ENCODE measurements around the gene SDHAF2.
A peak's percentile ranks its signal among the peaks of the same experiment; 100 is the strongest.

SDHAF2 gene

GRCh38 chr11:61481806-61482205, 51.9 kb downstream of the SDHAF2 start:
- no peak overlapping the region for H3K4me3 ChIP-seq (ENCODE audit: low read depth, low read length)

GRCh38 chr11:61482513-61482912, 52.6 kb downstream of the SDHAF2 start:
- Histone ChIP-seq H3K27me3 (no peaks in the 10 kb centered on the region), H3K4me3 (ENCODE audit: low read depth, low read length) (no peak overlapping the region), H3K36me3 (no peaks in the 10 kb centered on the region), H3K9me3 (no peaks in the 10 kb centered on the region), H3K4me1 (peaks cover 4% of the 10 kb centered on the region; the same call in 1 of the 2 replicates)
- peak; percentile 42 for TF ChIP-seq CTCF (IDR thresholded peaks at IDR 0.05; ENCODE audit: low read depth, low read length)
- DNase-seq = no peak

More at GRCh38 chr11:61481806-61482205, 51.9 kb downstream of the SDHAF2 start:
- H3K36me3 ChIP-seq = no peaks in the 10 kb centered on the region
- H3K4me1 ChIP-seq = peaks cover 4% of the 10 kb centered on the region; the same call in 1 of the 2 replicates
- no peak for DNase-seq
- TF ChIP-seq CTCF (IDR thresholded peaks at IDR 0.05; ENCODE audit: low read depth, low read length) = no peak
- H3K9me3 ChIP-seq = no peaks in the 10 kb centered on the region
- H3K27me3 ChIP-seq = no peaks in the 10 kb centered on the region

GRCh38 chr11:61484541-61484940, 54.6 kb downstream of the SDHAF2 start:
- DNase-seq = no peak
- H3K4me1 ChIP-seq = peaks cover 4% of the 10 kb centered on the region
- no peak overlapping the region for H3K4me3 ChIP-seq (ENCODE audit: low read depth, low read length)
- H3K27me3 ChIP-seq = no peaks in the 10 kb centered on the region
- TF ChIP-seq CTCF (IDR thresholded peaks at IDR 0.05; ENCODE audit: low read depth, low read length) = no peak
- H3K9me3 ChIP-seq = no peaks in the 10 kb centered on the region
- H3K36me3 ChIP-seq = no peaks in the 10 kb centered on the region

GRCh38 chr11:61485080-61485479, 55.2 kb downstream of the SDHAF2 start:
- Histone ChIP-seq H3K27me3 (no peaks in the 10 kb centered on the region), H3K4me1 (peaks cover 4% of the 10 kb centered on the region), H3K36me3 (no peaks in the 10 kb centered on the region), H3K4me3 (ENCODE audit: low read depth, low read length) (no peak overlapping the region), H3K9me3 (no peaks in the 10 kb centered on the region)
- no peak for TF ChIP-seq CTCF (IDR thresholded peaks at IDR 0.05; ENCODE audit: low read depth, low read length)
- no peak for DNase-seq

GRCh38 chr11:61486011-61486620, 56.2 kb downstream of the SDHAF2 start:
- DNase-seq = no peak
- no peaks in the 10 kb centered on the region for H3K9me3 ChIP-seq
- TF ChIP-seq CTCF (IDR thresholded peaks at IDR 0.05; ENCODE audit: low read depth, low read length) = no peak
- peaks cover 4% of the 10 kb centered on the region for H3K4me1 ChIP-seq
- no peaks in the 10 kb centered on the region for H3K27me3 ChIP-seq
- no peaks in the 10 kb centered on the region for H3K36me3 ChIP-seq
- no peak overlapping the region for H3K4me3 ChIP-seq (ENCODE audit: low read depth, low read length)

GRCh38 chr11:61486779-61487178, 56.9 kb downstream of the SDHAF2 start:
- no peak for TF ChIP-seq CTCF (IDR thresholded peaks at IDR 0.05; ENCODE audit: low read depth, low read length)
- Histone ChIP-seq H3K4me3 (ENCODE audit: low read depth, low read length) (no peak overlapping the region), H3K9me3 (no peaks in the 10 kb centered on the region), H3K36me3 (no peaks in the 10 kb centered on the region), H3K27me3 (no peaks in the 10 kb centered on the region), H3K4me1 (peaks cover 4% of the 10 kb centered on the region; the same call in 1 of the 2 replicates)
- DNase-seq = no peak

Data from BE2C (cell line).